Adrenal gland (tissue), 12 donors: Measurements from ENCODE around the gene SNAPIN. TPM values are rescaled to one million over a fixed set of nuclear protein-coding genes. Genes with fewer than 3 reads are reported as not detected.
A peak's percentile ranks its signal among the peaks of the same experiment; 100 is the strongest.

Source experiments
- DNase-seq, 7 donors: peaks; one replicate each; pipeline ENCODE4 v3.0.0-alpha.2; 2019 to 2020
- H3K27ac ChIP-seq, 5 donors: fragments of 200-600 bp; sonication (generic) in 4 of 5; 1 replicate in 3 of 5; 2 replicates in 2 of 5; pipeline versions ENCODE4 v1.5.1 to v1.8.0; 2016 to 2020; ENCODE audit warnings: mild to moderate bottlenecking in 1 of 5
- H3K27me3 ChIP-seq: fragments of 200-600 bp; 2 replicates; pipeline ENCODE4 v1.8.0; 2021
- H3K36me3 ChIP-seq, 2 donors: fragments of 200-600 bp; replicated peaks in 1 of 2; 1 replicate in 1 of 2; 2 replicates in 1 of 2; pipeline versions ENCODE4 v1.5.1 to v1.8.0; 2018 to 2022
- H3K4me1 ChIP-seq, 2 donors: fragments of 200-600 bp; replicated peaks in 1 of 2; 1 replicate in 1 of 2; 2 replicates in 1 of 2; pipeline versions ENCODE4 v1.5.1 to v1.8.0; 2018 to 2021
- H3K4me3 ChIP-seq, 4 donors: fragments of 200-600 bp; sonication (generic) in 3 of 4; one replicate each; pipeline ENCODE4 v1.5.1; 2016 to 2018
- H3K9me3 ChIP-seq, 3 donors: fragments of 200-600 bp; sonication (generic) in 1 of 3; replicated peaks in 1 of 3; 1 replicate in 2 of 3; 2 replicates in 1 of 3; pipeline versions ENCODE4 v1.5.1 to v1.8.0; 2016 to 2021
- CTCF ChIP-seq, 6 experiments: fragments of 450-650 bp in 4 of 6; fragments of 200-600 bp in 2 of 6; sonication (generic) in 1 of 6; IDR thresholded peaks; 1 replicate in 5 of 6; 2 replicates in 1 of 6; pipeline versions ENCODE4 v1.5.1 to v1.8.0; 2016 to 2021; ENCODE audit warnings: antibody characterized with exemption in 6 of 6, mild to moderate bottlenecking in 2 of 6, moderate library complexity in 1 of 6
- POLR2A ChIP-seq, 2 donors: fragments of 450-650 bp; IDR thresholded peaks; one replicate each; pipeline ENCODE4 v1.6.1; 2017; ENCODE audit warnings: antibody characterized with exemption in 2 of 2, mild to moderate bottlenecking in 2 of 2, moderate library complexity in 1 of 2
- WGBS, 4 donors: extraction: QIAGEN DNeasy Blood & Tissue Kit in 2 of 4; methylation state at CpG; one replicate each; pipeline versions ENCODE4 v1.1.5 to v1.1.7; 2013 to 2017; 5-methylcytosine and 5-hydroxymethylcytosine counted together
- intact Hi-C, 2 donors: fragments of 100-400 bp; cut with DNase I; formaldehyde crosslinking; loops; one replicate each; pipeline versions ENCODE4 v1.14.1 to v1.15.0; 2022 to 2023
- polyA plus RNA-seq, 3 donors: library from polyadenylated mRNA; stranded (reverse); fragments of 200-250 nt in 2 of 3; fragments of 350-450 nt in 1 of 3; fragmentation: Illumina TruSeq in 1 of 3; extraction: RNeasy Lipid Tissue Mini Kit (QIAGEN cat#74804) in 1 of 3; gene quantifications; one replicate each; pipeline ENCODE4 v1.2.3, GENCODE V29; 2013 to 2014
- total RNA-seq, 9 donors: library from RNA; depleted of rRNA in 4 of 9; stranded (reverse); fragments of >200 nt in 4 of 9; fragments of 120-200 nt in 1 of 9; fragmentation: NEBNext Ultra II Directional in 1 of 9; extraction: Animal tissue kit (Norgen Biotek cat#: 25700) in 1 of 9; gene quantifications; one replicate each; pipeline versions ENCODE4 v1.1.0 to v1.2.4, GENCODE V29; 2013 to 2023
- donor health status: healthy with polysubstance abuse.
- donor health status: Bipolar disorder and iron deficiency.
- donor health status: DM: yes; HTN: yes; CAD: no.
- donor health status: DM: no; HTN: no; CAD: no.
- donor health status: DM: no; HTN: no; CAD: no.
- donor health status: DM: yes; HTN: yes; CAD: no.

The SNAPIN gene
- total and polyA plus RNA-seq, 12 donors: 37.7 to 176 (median 70.1) TPM

- no peaks in the 10 kb centered on the region for H3K27me3 ChIP-seq
- peaks cover 0 to 12% of the 10 kb centered on the region in 2 donors for H3K36me3 ChIP-seq
- 64 to 72% (median 65%) methylated on average over 4 of the region's 4 CpGs for WGBS, 4 donors
- TF ChIP-seq CTCF (IDR thresholded peaks at IDR 0.05) (no peak), POLR2A (IDR thresholded peaks at IDR 0.05) (no peak)
- no peak overlapping the region for H3K4me3 ChIP-seq
- H3K4me1 ChIP-seq: peaks cover 0 to 27% of the 10 kb centered on the region in 2 donors
- peak overlapping the region in 3 of 5 donors; percentile 29 to 93 (median 87) for H3K27ac ChIP-seq
- intact Hi-C loops: no loop called here
- H3K9me3 ChIP-seq: no peaks in the 10 kb centered on the region
- peak in 3 of 7 donors; percentile 48 to 63 (median 50) for DNase-seq
Observed at GRCh38 chr1:153610334-153610733, 48.2 kb upstream of the SNAPIN start.

- Histone ChIP-seq H3K36me3 (peaks cover 0 to 12% of the 10 kb centered on the region in 2 donors), H3K4me1 (peaks cover 0 to 27% of the 10 kb centered on the region in 2 donors), H3K27ac (peak overlapping the region in 3 of 5 donors; percentile 29 to 93 (median 87)), H3K4me3 (no peak overlapping the region), H3K9me3 (no peaks in the 10 kb centered on the region), H3K27me3 (no peaks in the 10 kb centered on the region)
- intact Hi-C loops: no loop called here
- no peak for TF ChIP-seq POLR2A (IDR thresholded peaks at IDR 0.05)
- TF ChIP-seq CTCF (IDR thresholded peaks at IDR 0.05): no peak
- 77 to 91% (median 85%) methylated on average over 2 to 7 of the region's 7 CpGs for WGBS, 4 donors
- DNase-seq: no peak
Observed at GRCh38 chr1:153610811-153611301, 47.6 kb upstream of the SNAPIN start.

GRCh38 chr1:153611356-153611755, 47.1 kb upstream of the SNAPIN start:
- no peak for TF ChIP-seq POLR2A (IDR thresholded peaks at IDR 0.05)
- no peak for TF ChIP-seq CTCF (IDR thresholded peaks at IDR 0.05)
- DNase-seq: no peak
- Histone ChIP-seq H3K27me3 (no peaks in the 10 kb centered on the region), H3K36me3 (peaks cover 0 to 12% of the 10 kb centered on the region in 2 donors), H3K4me3 (peak overlapping the region in 1 of 4 donors; percentile 56), H3K9me3 (no peaks in the 10 kb centered on the region), H3K27ac (peak overlapping the region in 2 of 5 donors; percentile 13 to 93), H3K4me1 (peaks cover 0 to 27% of the 10 kb centered on the region in 2 donors)
- intact Hi-C loops: no loop called here
- 70 to 85% (median 73%) methylated on average over 1 of the region's 1 CpG for WGBS, 4 donors

- intact Hi-C loops: no loop called here
Observed at GRCh38 chr1:153612111-153612754, 46.3 kb upstream of the SNAPIN start.

More at GRCh38 chr1:153612111-153612754, 46.3 kb upstream of the SNAPIN start:
- Histone ChIP-seq H3K4me1 (peaks cover 0 to 27% of the 10 kb centered on the region in 2 donors), H3K27me3 (no peaks in the 10 kb centered on the region), H3K36me3 (peaks cover 0 to 3% of the 10 kb centered on the region in 2 donors), H3K27ac (peak overlapping the region in 4 of 5 donors; percentile 44 to 85 (median 62)), H3K4me3 (peak overlapping the region in 2 of 4 donors; percentile 33 to 56), H3K9me3 (no peaks in the 10 kb centered on the region)
- no peak for DNase-seq
- whole genome bisulfite sequencing, 4 donors: 54 to 72% (median 63%) methylated on average over 10 to 11 of the region's 11 CpGs
- TF ChIP-seq CTCF (IDR thresholded peaks at IDR 0.05): no peak
- no peak for TF ChIP-seq POLR2A (IDR thresholded peaks at IDR 0.05)
